ENCODE results near the gene LTF. TPM values are rescaled to one million over a fixed set of nuclear protein-coding genes. Genes with fewer than 3 reads are reported as not detected.
"Not testable (repeated sequence)": the region's sequence is repeated elsewhere in the genome, so short reads cannot be mapped to it uniquely, and the experiment has no call there.

LTF gene
- total RNA-seq, 3 donors from 2014 or later = not detected

DNA sequence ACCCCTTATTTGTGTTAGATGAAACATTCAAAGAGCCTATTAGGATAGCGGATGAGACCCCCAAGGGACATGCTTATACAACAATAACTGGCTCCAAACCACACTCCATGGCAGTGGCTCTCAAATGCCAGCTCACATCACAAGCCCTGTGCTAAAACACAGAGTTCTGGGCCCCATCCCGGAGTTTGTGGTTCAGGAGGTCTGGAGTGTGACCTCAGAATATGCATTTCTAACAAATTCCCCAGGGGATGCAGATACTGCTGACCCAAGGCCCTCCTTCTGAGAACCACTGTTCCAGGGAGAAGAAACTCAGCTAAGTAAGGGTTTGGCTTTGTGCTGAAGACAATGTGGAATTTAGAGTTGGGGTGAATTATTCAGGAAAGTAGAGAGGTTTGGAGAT, 54.0 kb downstream of the LTF start:
- Mint-ChIP-seq H3K36me3 (ENCODE audit: insufficient read depth) (no peaks in the 10 kb centered on the region), H3K4me3 (no peak overlapping the region), H3K9me3 (no peaks in the 10 kb centered on the region), H3K27me3 (ENCODE audit: low read depth) (no peaks in the 10 kb centered on the region), H3K4me1 (ENCODE audit: low read depth) (peaks cover 24% of the 10 kb centered on the region)
- no peak for ATAC-seq
- no peak for DNase-seq

DNA sequence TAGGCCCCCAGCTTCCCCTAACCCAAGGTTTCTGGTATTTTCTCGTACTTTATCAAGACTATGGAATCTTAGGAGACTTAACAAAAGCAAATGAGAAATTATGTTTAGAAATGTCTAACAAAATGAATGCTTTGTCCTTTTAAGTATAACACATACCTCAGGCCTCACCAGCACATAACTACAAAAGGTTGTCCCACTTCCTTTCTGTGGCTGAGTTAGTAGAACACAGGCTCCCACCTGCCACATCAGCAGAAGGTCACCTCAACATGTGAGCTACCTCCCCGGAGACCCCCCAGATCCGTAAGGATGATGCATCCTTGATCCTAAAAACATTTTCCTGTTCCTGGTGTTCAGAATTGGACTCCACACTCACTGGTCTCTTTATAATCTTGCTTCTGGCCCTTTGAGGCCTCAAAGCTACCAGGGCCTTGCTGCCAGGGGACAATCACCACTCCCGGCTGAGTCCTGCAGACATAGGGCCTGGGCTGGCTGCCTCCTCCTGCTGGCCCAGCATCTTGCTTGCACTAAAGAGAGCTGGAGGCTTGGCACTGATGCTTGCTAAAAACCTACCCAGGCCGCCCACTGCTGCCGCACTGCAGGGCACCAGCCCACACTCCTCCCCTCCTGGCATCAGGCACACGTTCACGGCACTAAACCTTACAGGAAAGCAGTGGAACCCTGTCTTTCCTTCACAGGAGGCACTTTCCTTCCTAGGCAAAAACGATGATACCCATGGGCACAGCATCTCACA, 54.8 kb downstream of the LTF start:
- no peak for DNase-seq
- Mint-ChIP-seq H3K27me3 (ENCODE audit: low read depth) (no peaks in the 10 kb centered on the region), H3K4me1 (ENCODE audit: low read depth) (peaks cover 24% of the 10 kb centered on the region), H3K36me3 (ENCODE audit: insufficient read depth) (no peaks in the 10 kb centered on the region), H3K9me3 (no peaks in the 10 kb centered on the region), H3K4me3 (no peak overlapping the region)
- ATAC-seq = no peak

DNA sequence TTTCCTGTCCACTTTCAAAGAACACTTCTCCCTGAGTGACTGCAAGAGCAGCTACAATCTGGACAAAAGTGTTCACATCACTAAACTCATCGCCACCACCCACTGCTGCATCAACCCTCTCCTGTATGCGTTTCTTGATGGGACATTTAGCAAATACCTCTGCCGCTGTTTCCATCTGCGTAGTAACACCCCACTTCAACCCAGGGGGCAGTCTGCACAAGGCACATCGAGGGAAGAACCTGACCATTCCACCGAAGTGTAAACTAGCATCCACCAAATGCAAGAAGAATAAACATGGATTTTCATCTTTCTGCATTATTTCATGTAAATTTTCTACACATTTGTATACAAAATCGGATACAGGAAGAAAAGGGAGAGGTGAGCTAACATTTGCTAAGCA, 55.9 kb downstream of the LTF start:
- H3K27me3 Mint-ChIP-seq (ENCODE audit: low read depth) = no peaks in the 10 kb centered on the region
- H3K9me3 Mint-ChIP-seq = no peaks in the 10 kb centered on the region
- DNase-seq = no peak
- ATAC-seq = no peak
- peaks cover 24% of the 10 kb centered on the region for H3K4me1 Mint-ChIP-seq (ENCODE audit: low read depth)
- no peak overlapping the region for H3K4me3 Mint-ChIP-seq
- no peaks in the 10 kb centered on the region for H3K36me3 Mint-ChIP-seq (ENCODE audit: insufficient read depth)

DNA sequence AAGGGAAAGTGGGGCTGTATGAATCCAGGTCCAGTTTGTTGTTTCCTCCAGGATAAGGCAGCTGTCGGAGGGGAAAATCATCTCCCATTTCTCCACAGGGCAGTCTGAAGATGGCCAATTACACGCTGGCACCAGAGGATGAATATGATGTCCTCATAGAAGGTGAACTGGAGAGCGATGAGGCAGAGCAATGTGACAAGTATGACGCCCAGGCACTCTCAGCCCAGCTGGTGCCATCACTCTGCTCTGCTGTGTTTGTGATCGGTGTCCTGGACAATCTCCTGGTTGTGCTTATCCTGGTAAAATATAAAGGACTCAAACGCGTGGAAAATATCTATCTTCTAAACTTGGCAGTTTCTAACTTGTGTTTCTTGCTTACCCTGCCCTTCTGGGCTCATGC, 56.7 kb downstream of the LTF start:
- Mint-ChIP-seq H3K27me3 (ENCODE audit: low read depth) (no peaks in the 10 kb centered on the region), H3K9me3 (no peaks in the 10 kb centered on the region), H3K36me3 (ENCODE audit: insufficient read depth) (no peaks in the 10 kb centered on the region), H3K4me1 (ENCODE audit: low read depth) (peaks cover 24% of the 10 kb centered on the region), H3K4me3 (peak overlapping the region; percentile 13)
- DNase-seq = no peak
- no peak for ATAC-seq

DNA sequence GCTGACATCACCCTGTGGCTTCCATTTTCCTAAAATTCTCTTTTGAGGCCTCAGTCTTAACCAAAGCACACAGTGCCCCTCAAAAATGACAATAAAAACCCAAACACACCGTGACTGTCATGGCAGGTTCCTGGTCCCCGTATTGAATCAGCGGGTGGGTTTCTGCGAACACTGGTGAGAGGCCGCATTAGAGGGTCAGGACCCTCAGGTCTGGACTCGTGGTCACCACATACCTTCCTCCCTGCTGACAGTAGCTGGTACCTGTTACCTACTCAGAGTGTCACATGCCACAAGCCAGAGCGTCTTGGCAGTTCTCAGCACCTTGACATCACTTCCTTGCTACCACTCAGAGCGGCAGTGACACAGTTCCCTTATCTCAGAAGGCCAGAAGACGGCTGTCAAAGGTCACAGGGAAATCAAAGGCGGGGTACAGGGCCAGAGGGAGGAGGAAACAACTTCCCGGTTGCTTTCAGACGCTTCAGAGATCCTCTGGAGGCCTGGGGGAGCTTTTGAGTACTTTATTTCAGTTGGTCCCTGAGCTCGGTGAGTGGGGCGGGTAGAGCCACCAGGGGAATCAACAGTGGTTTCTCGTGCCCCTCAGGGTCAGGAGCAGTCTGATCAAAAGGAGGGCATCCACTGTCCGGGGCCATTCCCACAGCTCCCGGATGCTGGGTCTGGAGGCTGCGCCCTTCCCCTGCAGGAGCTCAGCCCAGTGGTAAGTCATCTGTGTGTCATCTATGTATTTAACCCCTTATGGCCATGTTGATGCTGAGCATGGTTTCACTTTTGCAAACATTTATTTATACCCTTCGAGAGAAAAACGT, 57.7 kb downstream of the LTF start, which contains the start of the genes CCR5AS and CCRL2:
Gene CCR5AS, minus strand, starts transcription at position 279 of the 824 bp plus-strand sequence.
Gene CCRL2, plus strand, starts transcription at position 472 of the 824 bp plus-strand sequence. CDS start 821 bp downstream, outside the sequence.
- Mint-ChIP-seq H3K4me3 (peak within 1 kb of the TSS; percentile 78), H3K4me1 (ENCODE audit: low read depth) (peaks cover 24% of the 10 kb centered on the region), H3K36me3 (ENCODE audit: insufficient read depth) (no peaks in the 10 kb centered on the region), H3K9me3 (no peaks in the 10 kb centered on the region), H3K27me3 (ENCODE audit: low read depth) (no peaks in the 10 kb centered on the region)
- DNase-seq (peak; percentile 28), ATAC-seq (peak; percentile 88 to 91)

DNA sequence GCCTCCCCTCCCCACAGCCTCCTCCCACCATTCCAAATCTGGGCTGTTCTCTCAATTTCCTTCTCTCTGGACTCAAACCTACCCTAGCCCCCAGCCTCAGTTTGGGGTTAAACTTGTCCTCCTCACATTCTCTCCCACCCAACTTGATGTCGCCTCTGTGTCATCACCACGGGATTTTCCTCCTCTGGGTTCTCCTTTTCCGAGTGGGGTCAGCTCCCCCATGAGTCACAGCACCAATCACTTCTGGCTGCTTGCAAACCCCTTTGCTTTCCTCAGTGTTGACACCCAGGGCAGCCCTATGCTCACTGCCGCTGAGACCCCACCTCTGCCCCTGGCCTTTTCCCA, 58.3 kb downstream of the LTF start:
- ATAC-seq (no peak), DNase-seq (no peak)
- Mint-ChIP-seq H3K4me1 (ENCODE audit: low read depth) (peaks cover 24% of the 10 kb centered on the region), H3K9me3 (no peaks in the 10 kb centered on the region), H3K4me3 (no peak overlapping the region), H3K36me3 (ENCODE audit: insufficient read depth) (no peaks in the 10 kb centered on the region), H3K27me3 (ENCODE audit: low read depth) (no peaks in the 10 kb centered on the region)

DNA sequence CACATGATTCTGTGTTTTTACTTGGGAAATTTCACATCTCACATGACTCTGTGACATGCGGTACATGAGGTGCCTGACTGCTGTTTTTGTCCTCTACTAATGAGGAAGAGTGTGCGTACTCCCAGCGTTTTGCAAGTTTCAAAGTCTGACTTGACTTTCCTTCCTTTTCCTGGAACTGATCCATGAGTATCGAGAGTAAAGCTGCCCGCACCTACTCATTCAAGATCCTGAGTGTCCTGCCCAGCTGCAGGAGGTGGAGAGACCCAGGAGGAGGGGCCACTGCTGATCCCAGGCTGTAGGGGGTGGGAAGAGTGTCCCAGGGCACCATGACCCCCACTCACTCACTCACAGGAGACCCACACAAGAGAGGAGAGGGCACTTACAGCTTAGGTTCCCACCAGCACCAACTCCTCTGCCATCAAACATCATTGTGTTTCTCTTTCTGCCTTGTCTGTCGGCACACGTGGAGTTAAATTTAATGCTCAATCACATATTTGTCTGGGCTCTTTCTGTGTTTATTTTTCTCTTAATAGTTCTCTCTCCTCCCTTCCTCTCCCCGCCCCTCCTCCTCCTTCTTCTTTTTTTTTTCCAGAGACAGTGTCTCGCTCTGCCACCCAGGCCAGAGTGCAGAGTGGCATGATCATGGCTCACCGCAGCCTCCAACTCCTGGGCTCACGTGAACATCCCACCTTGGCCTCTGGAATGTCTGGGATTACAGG, 59.2 kb downstream of the LTF start:
- peaks cover 24% of the 10 kb centered on the region for H3K4me1 Mint-ChIP-seq (ENCODE audit: low read depth)
- no peaks in the 10 kb centered on the region for H3K36me3 Mint-ChIP-seq (ENCODE audit: insufficient read depth)
- no peaks in the 10 kb centered on the region for H3K27me3 Mint-ChIP-seq (ENCODE audit: low read depth)
- DNase-seq = no peak
- no peak overlapping the region for H3K4me3 Mint-ChIP-seq
- H3K9me3 Mint-ChIP-seq = no peaks in the 10 kb centered on the region
- no peak for ATAC-seq

DNA sequence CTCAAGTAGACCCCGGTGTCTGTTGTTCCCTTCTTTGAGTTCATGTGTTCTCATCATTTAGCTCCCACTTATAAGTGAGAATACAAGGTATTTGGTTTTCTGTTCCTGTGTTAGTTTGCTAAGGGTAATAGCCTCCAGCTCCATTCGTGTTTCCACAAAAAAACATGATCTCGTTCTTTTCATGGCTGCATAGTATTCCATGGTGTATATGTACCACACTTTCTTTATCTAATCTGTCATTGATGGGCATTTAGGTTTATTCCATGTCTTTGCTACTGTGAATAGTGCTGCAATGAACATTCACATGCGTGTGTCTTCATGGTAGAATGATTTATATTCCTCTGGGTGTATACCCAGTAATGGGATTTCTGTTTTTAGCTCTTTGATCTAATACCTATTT, 61.8 kb downstream of the LTF start:
- not testable (repeated sequence) for H3K4me3 Mint-ChIP-seq; H3K9me3 Mint-ChIP-seq; ATAC-seq; DNase-seq; H3K27me3 Mint-ChIP-seq (ENCODE audit: low read depth); H3K36me3 Mint-ChIP-seq (ENCODE audit: insufficient read depth)
- peaks cover 12% of the 10 kb centered on the region for H3K4me1 Mint-ChIP-seq (ENCODE audit: low read depth)

DNA sequence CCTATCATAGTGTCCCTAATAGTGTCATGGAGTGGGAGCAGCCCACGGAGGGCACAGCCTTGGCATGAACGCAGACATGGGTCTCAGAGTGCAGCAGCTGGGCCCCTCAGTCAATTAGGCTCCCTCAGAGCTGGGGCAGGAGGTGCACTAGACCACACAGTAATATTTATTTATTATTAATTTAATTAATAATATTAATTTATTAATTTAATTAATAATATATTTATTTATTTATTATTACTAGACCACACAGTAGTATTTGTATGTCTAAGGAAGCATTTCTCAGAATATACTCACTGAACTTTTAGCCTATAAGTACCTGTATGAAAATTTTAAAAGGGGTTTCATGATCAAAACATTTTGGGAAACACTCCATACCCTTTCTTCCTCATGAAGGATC, 63.1 kb downstream of the LTF start:
- no peak for ATAC-seq
- Mint-ChIP-seq H3K36me3 (ENCODE audit: insufficient read depth) (no peaks in the 10 kb centered on the region), H3K9me3 (no peaks in the 10 kb centered on the region), H3K4me1 (ENCODE audit: low read depth) (peaks cover under 1% of the 10 kb centered on the region), H3K4me3 (no peak overlapping the region), H3K27me3 (ENCODE audit: low read depth) (no peaks in the 10 kb centered on the region)
- no peak for DNase-seq

DNA sequence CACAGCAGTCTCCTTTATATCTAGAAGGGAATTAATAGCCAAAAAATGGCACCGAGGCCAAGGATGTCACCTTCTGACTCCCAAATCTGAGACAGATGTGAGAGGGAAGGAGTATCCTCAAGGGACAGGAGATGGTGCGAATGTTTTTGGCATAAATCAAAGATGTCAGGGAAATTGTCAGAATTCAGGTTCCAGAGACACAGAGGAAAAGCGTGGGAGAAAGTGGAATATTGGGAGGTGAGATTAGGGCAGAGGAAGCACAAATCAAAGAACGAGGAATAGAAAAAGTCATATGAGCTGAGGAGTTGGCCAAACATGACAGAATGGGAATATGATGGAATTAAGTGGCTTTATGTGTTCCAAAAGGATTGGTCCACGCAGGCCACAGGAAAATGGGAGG, 63.9 kb downstream of the LTF start:
- no peaks in the 10 kb centered on the region for H3K9me3 Mint-ChIP-seq
- H3K4me1 Mint-ChIP-seq (ENCODE audit: low read depth) = peaks cover 1% of the 10 kb centered on the region
- no peak overlapping the region for H3K4me3 Mint-ChIP-seq
- H3K27me3 Mint-ChIP-seq (ENCODE audit: low read depth) = no peaks in the 10 kb centered on the region
- no peak for DNase-seq
- ATAC-seq = no peak
- no peaks in the 10 kb centered on the region for H3K36me3 Mint-ChIP-seq (ENCODE audit: insufficient read depth)

DNA sequence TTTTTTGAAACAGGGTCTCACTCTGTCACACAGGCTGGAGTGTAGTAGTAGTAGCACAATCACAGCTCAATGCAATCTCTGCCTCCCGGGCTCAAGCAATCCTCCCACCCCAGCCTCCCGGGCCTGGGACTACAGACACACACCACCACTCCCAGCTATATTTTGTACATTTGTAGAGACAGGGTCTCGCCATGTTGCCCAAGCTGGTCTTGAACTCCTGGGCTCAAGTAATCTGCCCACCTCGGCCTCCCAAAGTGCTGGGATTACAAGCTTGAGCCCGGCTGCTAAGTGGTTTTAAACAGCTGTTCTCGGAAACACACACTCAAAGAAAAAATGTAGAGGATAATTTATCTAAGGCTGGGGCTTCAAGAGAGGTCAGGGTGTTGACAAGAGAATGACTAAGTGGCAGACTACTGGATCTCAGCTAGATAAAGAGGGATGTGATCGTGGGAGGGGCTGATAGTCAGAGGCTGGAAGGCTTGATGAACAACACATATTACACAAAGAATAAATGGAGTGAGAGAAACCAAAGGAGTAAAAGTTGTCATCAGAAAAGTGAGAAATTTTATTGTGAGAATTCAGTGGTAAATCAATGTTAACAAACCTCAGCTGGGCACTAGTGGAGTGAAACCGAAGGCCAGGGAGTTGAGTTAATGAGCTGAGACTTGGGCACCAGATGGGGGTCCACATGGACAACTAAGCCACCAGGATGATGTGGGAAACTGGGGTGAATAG, 64.5 kb downstream of the LTF start:
- Mint-ChIP-seq H3K36me3 (ENCODE audit: insufficient read depth) (no peaks in the 10 kb centered on the region), H3K4me1 (ENCODE audit: low read depth) (peaks cover 1% of the 10 kb centered on the region), H3K4me3 (no peak overlapping the region), H3K9me3 (no peaks in the 10 kb centered on the region), H3K27me3 (ENCODE audit: low read depth) (no peaks in the 10 kb centered on the region)
- DNase-seq (no peak), ATAC-seq (no peak)

DNA sequence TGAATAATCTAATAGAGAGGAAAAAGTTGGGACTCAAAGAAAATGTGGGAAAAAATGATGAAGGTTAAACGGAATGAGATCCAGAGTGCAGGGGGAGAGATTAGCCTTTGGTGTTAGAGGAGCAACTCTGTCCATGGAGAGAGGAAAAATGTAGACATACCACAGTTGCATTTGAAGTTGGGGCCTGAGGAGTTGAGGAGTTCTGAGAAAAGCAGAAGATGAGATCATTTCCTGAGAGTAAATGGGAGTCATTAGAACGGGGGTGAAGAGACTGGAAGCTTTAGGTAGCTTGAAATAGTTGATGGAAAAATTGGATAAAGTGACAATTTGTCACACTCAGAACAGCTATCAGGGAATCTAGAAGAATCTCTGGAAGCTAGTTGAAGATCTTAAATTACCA, 65.1 kb downstream of the LTF start:
- no peaks in the 10 kb centered on the region for H3K27me3 Mint-ChIP-seq (ENCODE audit: low read depth)
- no peak for ATAC-seq

DNA sequence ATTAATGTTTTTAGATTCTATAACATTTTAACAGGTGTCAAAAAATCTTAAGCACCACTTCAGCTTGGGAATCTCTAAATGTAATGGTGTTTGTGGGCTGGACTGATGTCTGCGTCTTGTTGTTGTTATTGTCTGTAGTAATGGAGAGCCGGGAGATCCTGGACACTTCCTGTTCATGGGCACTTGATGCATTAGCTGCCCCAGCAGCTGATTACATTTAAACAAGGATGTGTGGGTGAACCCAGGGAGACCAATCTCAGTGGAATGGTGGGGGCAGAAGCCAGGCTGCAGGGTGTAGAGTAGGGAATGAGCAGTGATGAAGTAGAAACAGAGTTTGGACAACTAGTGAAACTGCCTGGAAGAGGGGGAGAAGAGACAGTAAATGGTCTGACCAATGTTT, 65.6 kb downstream of the LTF start:
- no peaks in the 10 kb centered on the region for H3K9me3 Mint-ChIP-seq
- peaks cover 1% of the 10 kb centered on the region for H3K4me1 Mint-ChIP-seq (ENCODE audit: low read depth)
- H3K4me3 Mint-ChIP-seq = no peak overlapping the region
- ATAC-seq (no peak), DNase-seq (no peak)
- H3K36me3 Mint-ChIP-seq (ENCODE audit: insufficient read depth) = no peaks in the 10 kb centered on the region
- H3K27me3 Mint-ChIP-seq (ENCODE audit: low read depth) = no peaks in the 10 kb centered on the region

More for the DNA sequence above, 65.1 kb downstream of the LTF start:
- Mint-ChIP-seq H3K4me1 (ENCODE audit: low read depth) (peaks cover 1% of the 10 kb centered on the region), H3K36me3 (ENCODE audit: insufficient read depth) (no peaks in the 10 kb centered on the region), H3K4me3 (no peak overlapping the region), H3K9me3 (no peaks in the 10 kb centered on the region)
- DNase-seq = no peak

All from activated T-cell treated with anti-CD3 and anti-CD28 coated beads, Interleukin-2, amount 50 U/mL, for 4 hours (primary cell).